K562 (cell line): ENCODE measurements around the gene PAXIP1. TPM values are rescaled to one million over a fixed set of nuclear protein-coding genes. Genes with fewer than 3 reads are reported as not detected.

Experiments
- ATAC-seq: fragments of 200-7000 bp; cut with Tn5 transposase; 3 replicates; pipeline ENCODE4 v1.9.1; 2020; ENCODE audit warnings: moderate library complexity
- BruUV-seq: library from RNA; stranded (reverse); fragments of 400-500 nt; replicated peaks from 2 replicates; lab custom pipeline; 2021; lab: Mats Ljungman, UMichigan
- CTCF ChIA-PET: fragments of 300-600 bp; formaldehyde crosslinking; extraction: SDS; loops from one replicate; lab custom pipeline; 2021; ENCODE audit warnings: low intra/inter-chr PET ratio; lab: Yijun Ruan, JAX
- POLR2A ChIA-PET: fragments of 300-600, 350-650 bp; sonication (Branson Sonifier 250); formaldehyde crosslinking; extraction: SDS; loops from one replicate; lab custom pipeline; 2021; ENCODE audit warnings: antibody characterized with exemption, inconsistent platforms; lab: Yijun Ruan, JAX
- DNase-seq, 4 experiments: peaks; one replicate each; pipeline versions ENCODE4 v3.0.0 to v3.0.0-alpha.2; 2011 to 2018; ENCODE audit warnings: low spot score in 3 of 4, mixed read lengths in 3 of 4; ENCODE audit errors: extremely low read depth in 1 of 4
- FAIRE-seq: peaks from 2 replicates; lab custom pipeline; 2011; peaks lifted over from hg19 to GRCh38; lab: Jason Lieb, UNC
- H2AFZ ChIP-seq: 2 replicates; pipeline ENCODE4 v1.6.0; 2011; ENCODE audit warnings: low read depth, low read length, control low read depth, inconsistent platforms
- H3K27ac ChIP-seq: fragments of 200-600 bp; 3 replicates; pipeline ENCODE4 v1.8.0; 2011; ENCODE audit warnings: low read depth, mild to moderate bottlenecking, control low read depth, inconsistent platforms, low read length, moderate library complexity, mixed read lengths; ENCODE audit errors: extremely low read depth
- H3K27me3 ChIP-seq, 2 experiments: fragments of 300-600 bp in 1 of 2; 2 replicates in 1 of 2; 3 replicates in 1 of 2; pipeline versions ENCODE4 v1.6.0 to v1.8.0; 2011; ENCODE audit warnings: inconsistent platforms in 2 of 2, low read length in 2 of 2, mild to moderate bottlenecking in 1 of 2, mixed read lengths in 1 of 2, moderate library complexity in 1 of 2; ENCODE audit not compliant: control insufficient read depth in 2 of 2, insufficient read depth in 2 of 2
- H3K36me3 ChIP-seq: fragments of 300-600 bp; 3 replicates; pipeline ENCODE4 v1.8.0; 2011; ENCODE audit warnings: mild to moderate bottlenecking, low read length, inconsistent platforms; ENCODE audit not compliant: control insufficient read depth, insufficient read depth
- H3K4me1 ChIP-seq, 2 experiments: fragments of 200-600 bp in 1 of 2; replicated peaks in 1 of 2; 2 replicates in 1 of 2; 3 replicates in 1 of 2; pipeline versions ENCODE4 v1.5.1 to v1.8.0; 2011; ENCODE audit warnings: inconsistent platforms in 2 of 2, low read length in 2 of 2, mild to moderate bottlenecking in 1 of 2, mixed read lengths in 1 of 2, moderate library complexity in 1 of 2; ENCODE audit not compliant: control insufficient read depth in 2 of 2, insufficient read depth in 2 of 2
- H3K4me2 ChIP-seq: 2 replicates; pipeline ENCODE4 v1.6.1; 2011; ENCODE audit warnings: low read length, control low read depth, inconsistent platforms, mixed read lengths; ENCODE audit not compliant: insufficient read depth
- H3K4me3 ChIP-seq: fragments of 200-600 bp; sonication (generic), shearing (Covaris generic); 2 replicates; pipeline ENCODE4 v1.5.1; 2016; ENCODE audit warnings: control low read depth, inconsistent platforms
- H3K79me2 ChIP-seq: fragments of 200-600 bp; 3 replicates; pipeline ENCODE4 v1.8.0; 2011; ENCODE audit warnings: low read length, inconsistent platforms; ENCODE audit not compliant: control insufficient read depth, insufficient read depth
- H3K9ac ChIP-seq, 2 experiments: 2 replicates each; pipeline versions ENCODE4 v1.6.0 to v1.6.1; 2011; ENCODE audit warnings: low read depth in 2 of 2, low read length in 2 of 2, control low read depth in 1 of 2, inconsistent platforms in 1 of 2, mild to moderate bottlenecking in 1 of 2, mixed read lengths in 1 of 2; ENCODE audit not compliant: insufficient read depth in 1 of 2
- H3K9me1 ChIP-seq: one replicate; pipeline ENCODE4 v1.6.0; 2011; ENCODE audit warnings: inconsistent platforms, mild to moderate bottlenecking, low read length, moderate library complexity; ENCODE audit not compliant: control insufficient read depth, insufficient read depth
- H3K9me3 ChIP-seq: replicated peaks from 2 replicates; pipeline ENCODE4 v1.5.1; 2011; ENCODE audit warnings: low read depth, low read length, inconsistent platforms; ENCODE audit not compliant: control insufficient read depth, insufficient read depth
- H4K20me1 ChIP-seq: replicated peaks from 2 replicates; pipeline ENCODE4 v1.6.1; 2011; ENCODE audit warnings: low read length, inconsistent platforms, mixed read lengths; ENCODE audit not compliant: control insufficient read depth, insufficient read depth
- ATF7 ChIP-seq: fragments of 450-650 bp; IDR thresholded peaks from 2 replicates; pipeline ENCODE4 v1.7.1; 2014; ENCODE audit warnings: mild to moderate bottlenecking, moderate library complexity
- BHLHE40 ChIP-seq: IDR thresholded peaks from 2 replicates; pipeline ENCODE4 v1.6.1; 2011; ENCODE audit warnings: low read length, improper control_type of control experiment
- DLX4 ChIP-seq: fragments of 250-450 bp; sonication (Bioruptor Pico); IDR thresholded peaks from 2 replicates; pipeline ENCODE4 v1.6.1; 2021; ENCODE audit warnings: mild to moderate bottlenecking
- ETV1 ChIP-seq: fragments of 450-650 bp; conservative IDR thresholded peaks from 2 replicates; pipeline ENCODE4 v1.6.1; 2016; ENCODE audit warnings: missing genetic modification characterization, control low read depth, low read depth, missing compliant biosample characterization
- FOXK2 ChIP-seq, 2 experiments: fragments of 450-650 bp; IDR thresholded peaks in 1 of 2; conservative IDR thresholded peaks in 1 of 2; 2 replicates each; pipeline ENCODE4 v1.6.1; 2016; ENCODE audit warnings: low read depth in 2 of 2, mild to moderate bottlenecking in 1 of 2
- LEF1 ChIP-seq: fragments of 450-650 bp; IDR thresholded peaks from 2 replicates; pipeline ENCODE4 v1.6.1; 2016; ENCODE audit warnings: mild to moderate bottlenecking
- MYC ChIP-seq, 2 experiments: fragments of 250-450 bp in 1 of 2; sonication (Bioruptor Pico) in 1 of 2; IDR thresholded peaks; 2 replicates each; pipeline versions ENCODE4 v1.5.1 to v1.6.1; 2012 to 2021; ENCODE audit warnings: low read depth in 2 of 2, borderline replicate concordance in 1 of 2, improper control_type of control experiment in 1 of 2, low read length in 1 of 2, mild to moderate bottlenecking in 1 of 2, moderate library complexity in 1 of 2
- RAD21 ChIP-seq, 2 experiments: fragments of 250-450 bp in 1 of 2; fragments of 450-650 bp in 1 of 2; sonication (Bioruptor Pico) in 1 of 2; formaldehyde crosslinking in 1 of 2; IDR thresholded peaks in 1 of 2; conservative IDR thresholded peaks in 1 of 2; 2 replicates each; pipeline versions ENCODE4 v1.4.0 to v1.8.0; 2020 to 2022; ENCODE audit warnings: mild to moderate bottlenecking in 2 of 2, moderate library complexity in 1 of 2
- TBL1XR1 ChIP-seq, 2 experiments: IDR thresholded peaks; 2 replicates each; pipeline ENCODE4 v1.6.1; 2012; ENCODE audit warnings: improper control_type of control experiment in 2 of 2, low read length in 2 of 2, mild to moderate bottlenecking in 1 of 2
- ZFP36 ChIP-seq: fragments of 150-350 bp; IDR thresholded peaks from 2 replicates; pipeline ENCODE4 v1.6.1; 2018; ENCODE audit warnings: low read length, low read depth; ENCODE audit not compliant: partially characterized antibody
- ZNF780A ChIP-seq: fragments of 250-450 bp; sonication (Bioruptor Pico); IDR thresholded peaks from 2 replicates; pipeline ENCODE4 v1.5.0; 2021; ENCODE audit warnings: mild to moderate bottlenecking
- WGBS: fragments of 100-300 bp; shearing (Covaris generic); methylation state at CpG from one replicate; pipeline ENCODE4 v1.1.6; 2016; ENCODE audit warnings: low coverage, mixed read lengths; ENCODE audit not compliant: insufficient coverage; ENCODE audit errors: missing lambda C conversion rate; 5-methylcytosine and 5-hydroxymethylcytosine counted together
- in situ Hi-C: fragments of 300-500 bp; cut with MboI; formaldehyde crosslinking; loops from 4 replicates; pipeline ENCODE4 v1.15.0; 2018; ENCODE audit warnings: inconsistent platforms, mixed read lengths
- intact Hi-C: fragments of 100-400 bp; cut with micrococcal nuclease; formaldehyde crosslinking; loops from 2 replicates; pipeline ENCODE4 v1.14.2; 2022
- polyA plus RNA-seq, 8 experiments: library from polyadenylated mRNA; depleted of rRNA in 4 of 8; stranded (reverse) in 5 of 8; unstranded in 3 of 8; fragments of >200 nt; fragmentation: Nextera tagmentation in 2 of 8; fragmentation: Illumina TruSeq in 1 of 8; extraction: Ambion mirVana in 2 of 8; extraction: Trizol in 1 of 8; gene quantifications; 2 replicates each; pipeline versions ENCODE4 v1.2.1 to v1.2.3, GENCODE V29; 2011 to 2014; ENCODE audit warnings: inconsistent platforms in 1 of 8, missing spikeins in 1 of 8
- total RNA-seq, 7 experiments: library from RNA; depleted of rRNA in 6 of 7; stranded (reverse); fragments of >200 nt in 6 of 7; fragmentation: Illumina TruSeq in 2 of 7; extraction: Trizol in 2 of 7; gene quantifications; 2 replicates each; pipeline versions ENCODE4 v1.2.1 to v1.2.3, GENCODE V29; 2011 to 2021; ENCODE audit warnings: low replicate concordance in 1 of 7
- TF ChIP-seq, protein P1 (sequence below), 3 experiments: IDR thresholded peaks in 2 of 3; conservative IDR thresholded peaks in 1 of 3; 2 replicates each; pipeline ENCODE4 v1.5.1; 2011 to 2012; ENCODE audit warnings: low read length in 3 of 3, mild to moderate bottlenecking in 3 of 3, control low read depth in 2 of 3, improper control_type of control experiment in 1 of 3, inconsistent platforms in 1 of 3, low read depth in 1 of 3, mixed read lengths in 1 of 3, moderate library complexity in 1 of 3; ENCODE audit not compliant: insufficient read depth in 2 of 3

Gene PAXIP1
- total and polyA plus RNA-seq, 9 of the 15 experiments (the other 6 are each of a cell fraction or from before 2014, with no cell fraction given) = 9.7 to 37.9 (median 28.4) TPM

DNA sequence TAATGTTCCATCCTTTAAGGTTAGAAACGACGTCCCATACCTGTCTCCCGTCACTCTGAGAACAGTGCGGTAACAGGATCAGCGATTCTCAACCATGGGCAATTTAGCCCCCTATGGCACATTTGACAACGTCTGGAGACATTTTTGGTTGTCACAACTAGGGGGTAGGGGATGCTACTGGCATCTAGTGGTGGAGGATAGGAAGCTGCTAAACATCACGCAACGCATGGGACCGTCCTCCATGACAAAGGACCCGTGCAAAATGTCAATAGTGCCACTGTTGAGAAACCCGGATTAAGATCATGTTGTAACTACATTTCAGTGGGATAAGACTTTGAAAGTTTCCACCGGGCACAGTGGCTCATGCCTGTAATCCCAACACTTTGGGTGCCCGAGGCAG, 5.0 kb upstream of the PAXIP1 start:
- CTCF ChIA-PET = interaction anchor here (0.8 kb wide), 1 partner anchor 81 kb away, joined by 3 read pairs; no protein-coding TSS in a partner anchor
- POLR2A ChIA-PET = interaction anchor here (0.6 to 1.6 kb wide), 6 partner anchors 10 to 24 kb away, joined by 3 to 5 read pairs (median 4); no protein-coding TSS in a partner anchor
- peaks cover 19 to 27% of the 10 kb centered on the region in 2 experiments; a peak in 4 of 5 replicates for H3K27me3 ChIP-seq
- H3K27ac ChIP-seq = no peak overlapping the region
- intact Hi-C loops (loop anchor here (1.0 kb wide), 1 partner anchor 81 kb away; no protein-coding TSS in a partner anchor), in situ Hi-C loops (no loop called here)
- DNase-seq (peak; percentile 44 to 77 (median 56)), FAIRE-seq (peak; percentile 88), ATAC-seq (peak; percentile 62)
- no TSS peak for BruUV-seq
- H3K79me2 ChIP-seq = peaks cover 22% of the 10 kb centered on the region
- H3K4me2 ChIP-seq = peak overlapping the region; percentile 7; the same call in 1 of the 2 replicates
- no peak overlapping the region for H3K4me3 ChIP-seq
- H2AFZ ChIP-seq = peak overlapping the region; percentile 5; the same call in 1 of the 2 replicates
- no peaks in the 10 kb centered on the region for H3K9me3 ChIP-seq
- H3K9ac ChIP-seq = no peak overlapping the region
- no peaks in the 10 kb centered on the region for H3K9me1 ChIP-seq
- H3K4me1 ChIP-seq = peaks cover 4 to 5% of the 10 kb centered on the region in 2 experiments; a peak in 4 of 5 replicates
- H3K36me3 ChIP-seq = peaks cover 17% of the 10 kb centered on the region; the same call in 1 of the 3 replicates
- 37% methylated on average over 13 of the region's 13 CpGs for WGBS
- no peaks in the 10 kb centered on the region for H4K20me1 ChIP-seq
- TF ChIP-seq DLX4 (CRISPR knock-in tag) = no peak
- TF ChIP-seq BHLHE40 = peak; percentile 90
- TF ChIP-seq, protein P1, sequence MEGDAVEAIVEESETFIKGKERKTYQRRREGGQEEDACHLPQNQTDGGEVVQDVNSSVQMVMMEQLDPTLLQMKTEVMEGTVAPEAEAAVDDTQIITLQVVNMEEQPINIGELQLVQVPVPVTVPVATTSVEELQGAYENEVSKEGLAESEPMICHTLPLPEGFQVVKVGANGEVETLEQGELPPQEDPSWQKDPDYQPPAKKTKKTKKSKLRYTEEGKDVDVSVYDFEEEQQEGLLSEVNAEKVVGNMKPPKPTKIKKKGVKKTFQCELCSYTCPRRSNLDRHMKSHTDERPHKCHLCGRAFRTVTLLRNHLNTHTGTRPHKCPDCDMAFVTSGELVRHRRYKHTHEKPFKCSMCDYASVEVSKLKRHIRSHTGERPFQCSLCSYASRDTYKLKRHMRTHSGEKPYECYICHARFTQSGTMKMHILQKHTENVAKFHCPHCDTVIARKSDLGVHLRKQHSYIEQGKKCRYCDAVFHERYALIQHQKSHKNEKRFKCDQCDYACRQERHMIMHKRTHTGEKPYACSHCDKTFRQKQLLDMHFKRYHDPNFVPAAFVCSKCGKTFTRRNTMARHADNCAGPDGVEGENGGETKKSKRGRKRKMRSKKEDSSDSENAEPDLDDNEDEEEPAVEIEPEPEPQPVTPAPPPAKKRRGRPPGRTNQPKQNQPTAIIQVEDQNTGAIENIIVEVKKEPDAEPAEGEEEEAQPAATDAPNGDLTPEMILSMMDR (IDR thresholded peaks at IDR 0.05 in 2 of 3, conservative IDR thresholded peaks at IDR 0.05 in 1 of 3; ENCODE audit: insufficient read depth in 2 of 3, low read depth in 1 of 3, low read length in 3 of 3) = peak; percentile 88 to 95 (median 90)
- TF ChIP-seq TBL1XR1 (IDR thresholded peaks at IDR 0.05; ENCODE audit: low read length in 2 of 2) = 0 out of 4 replicates have a peak, but pooled peaks of 1 of the 2 experiments have one; percentile 35
- peak; percentile 23; the same call in 1 of the 2 replicates for TF ChIP-seq MYC (IDR thresholded peaks at IDR 0.05; ENCODE audit: low read depth, low read length)
- no peak for TF ChIP-seq MYC (CRISPR knock-in tag; IDR thresholded peaks at IDR 0.05; ENCODE audit: borderline replicate concordance, low read depth)
- no peak for TF ChIP-seq ZNF780A
- TF ChIP-seq ETV1 (tag) = no peak
- TF ChIP-seq ATF7 = peak; percentile 45; the same call in 1 of the 2 replicates
- TF ChIP-seq RAD21 (CRISPR knock-in tag; conservative IDR thresholded peaks at IDR 0.05 in 1 of 2, IDR thresholded peaks at IDR 0.05 in 1 of 2) = peak; percentile 32 to 65; a peak in 2 of 4 replicates
- TF ChIP-seq ZFP36 = peak; percentile 16
- TF ChIP-seq LEF1 = no peak
- peak; percentile 28 to 41; a peak in 2 of 4 replicates for TF ChIP-seq FOXK2 (conservative IDR thresholded peaks at IDR 0.05 in 1 of 2, IDR thresholded peaks at IDR 0.05 in 1 of 2; ENCODE audit: low read depth in 2 of 2)
